K562 (cell line): ENCODE measurements around the gene PHKG2. TPM values are rescaled to one million over a fixed set of nuclear protein-coding genes. Genes with fewer than 3 reads are reported as not detected.

Source experiments
- SRSF7 ChIP-seq: fragments of 200-400 bp; formaldehyde crosslinking; optimal IDR thresholded peaks from 2 replicates; pipeline ENCODE3; 2017; ENCODE audit warnings: mild to moderate bottlenecking, low read depth, low read length
- polyA plus RNA-seq, 8 experiments: library from polyadenylated mRNA; depleted of rRNA in 4 of 8; stranded (reverse) in 5 of 8; unstranded in 3 of 8; fragments of >200 nt; fragmentation: Nextera tagmentation in 2 of 8; fragmentation: Illumina TruSeq in 1 of 8; extraction: Ambion mirVana in 2 of 8; extraction: Trizol in 1 of 8; gene quantifications; 2 replicates each; pipeline versions ENCODE4 v1.2.1 to v1.2.3, GENCODE V29; 2011 to 2014; ENCODE audit warnings: inconsistent platforms in 1 of 8, missing spikeins in 1 of 8
- total RNA-seq, 7 experiments: library from RNA; depleted of rRNA in 6 of 7; stranded (reverse); fragments of >200 nt in 6 of 7; fragmentation: Illumina TruSeq in 2 of 7; extraction: Trizol in 2 of 7; gene quantifications; 2 replicates each; pipeline versions ENCODE4 v1.2.1 to v1.2.3, GENCODE V29; 2011 to 2021; ENCODE audit warnings: low replicate concordance in 1 of 7
- TF ChIP-seq, protein P1 (sequence below): fragments of 200-600 bp; sonication (generic); IDR thresholded peaks from one replicate; pipeline ENCODE4 v1.6.1; 2012; ENCODE audit warnings: mild to moderate bottlenecking, low read depth, low read length, inconsistent platforms
- TF ChIP-seq, protein P2 (sequence below): conservative IDR thresholded peaks from 2 replicates; pipeline ENCODE4 v1.6.1; 2011; ENCODE audit warnings: low read depth, mild to moderate bottlenecking, low read length; ENCODE audit not compliant: control insufficient read depth

Gene PHKG2
- total and polyA plus RNA-seq, 9 of the 15 experiments (the other 6 are each of a cell fraction or from before 2014, with no cell fraction given), result 5.8 to 54.2 (median 30.7) TPM

DNA sequence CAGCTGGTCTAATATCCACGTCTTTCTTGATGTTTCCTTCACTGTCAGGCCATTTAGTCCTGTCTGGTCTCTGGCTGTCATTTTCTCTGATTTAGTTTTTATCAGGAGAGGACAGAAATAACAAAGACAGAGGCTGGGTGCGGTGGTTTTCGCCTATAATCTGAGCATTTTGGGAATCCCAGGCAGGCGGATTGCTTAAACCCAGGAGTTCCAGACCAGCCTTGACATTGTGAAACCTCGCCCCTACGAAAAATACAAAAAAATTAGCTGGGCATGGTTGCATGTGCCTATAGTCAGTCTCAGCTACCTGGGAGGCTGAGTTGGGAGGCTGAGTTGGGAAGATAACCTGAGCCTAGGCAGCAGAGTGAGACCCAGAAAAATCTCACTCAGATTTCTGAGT is 42.2 kb upstream of the PHKG2 start (continued):
- TF ChIP-seq, protein P1, sequence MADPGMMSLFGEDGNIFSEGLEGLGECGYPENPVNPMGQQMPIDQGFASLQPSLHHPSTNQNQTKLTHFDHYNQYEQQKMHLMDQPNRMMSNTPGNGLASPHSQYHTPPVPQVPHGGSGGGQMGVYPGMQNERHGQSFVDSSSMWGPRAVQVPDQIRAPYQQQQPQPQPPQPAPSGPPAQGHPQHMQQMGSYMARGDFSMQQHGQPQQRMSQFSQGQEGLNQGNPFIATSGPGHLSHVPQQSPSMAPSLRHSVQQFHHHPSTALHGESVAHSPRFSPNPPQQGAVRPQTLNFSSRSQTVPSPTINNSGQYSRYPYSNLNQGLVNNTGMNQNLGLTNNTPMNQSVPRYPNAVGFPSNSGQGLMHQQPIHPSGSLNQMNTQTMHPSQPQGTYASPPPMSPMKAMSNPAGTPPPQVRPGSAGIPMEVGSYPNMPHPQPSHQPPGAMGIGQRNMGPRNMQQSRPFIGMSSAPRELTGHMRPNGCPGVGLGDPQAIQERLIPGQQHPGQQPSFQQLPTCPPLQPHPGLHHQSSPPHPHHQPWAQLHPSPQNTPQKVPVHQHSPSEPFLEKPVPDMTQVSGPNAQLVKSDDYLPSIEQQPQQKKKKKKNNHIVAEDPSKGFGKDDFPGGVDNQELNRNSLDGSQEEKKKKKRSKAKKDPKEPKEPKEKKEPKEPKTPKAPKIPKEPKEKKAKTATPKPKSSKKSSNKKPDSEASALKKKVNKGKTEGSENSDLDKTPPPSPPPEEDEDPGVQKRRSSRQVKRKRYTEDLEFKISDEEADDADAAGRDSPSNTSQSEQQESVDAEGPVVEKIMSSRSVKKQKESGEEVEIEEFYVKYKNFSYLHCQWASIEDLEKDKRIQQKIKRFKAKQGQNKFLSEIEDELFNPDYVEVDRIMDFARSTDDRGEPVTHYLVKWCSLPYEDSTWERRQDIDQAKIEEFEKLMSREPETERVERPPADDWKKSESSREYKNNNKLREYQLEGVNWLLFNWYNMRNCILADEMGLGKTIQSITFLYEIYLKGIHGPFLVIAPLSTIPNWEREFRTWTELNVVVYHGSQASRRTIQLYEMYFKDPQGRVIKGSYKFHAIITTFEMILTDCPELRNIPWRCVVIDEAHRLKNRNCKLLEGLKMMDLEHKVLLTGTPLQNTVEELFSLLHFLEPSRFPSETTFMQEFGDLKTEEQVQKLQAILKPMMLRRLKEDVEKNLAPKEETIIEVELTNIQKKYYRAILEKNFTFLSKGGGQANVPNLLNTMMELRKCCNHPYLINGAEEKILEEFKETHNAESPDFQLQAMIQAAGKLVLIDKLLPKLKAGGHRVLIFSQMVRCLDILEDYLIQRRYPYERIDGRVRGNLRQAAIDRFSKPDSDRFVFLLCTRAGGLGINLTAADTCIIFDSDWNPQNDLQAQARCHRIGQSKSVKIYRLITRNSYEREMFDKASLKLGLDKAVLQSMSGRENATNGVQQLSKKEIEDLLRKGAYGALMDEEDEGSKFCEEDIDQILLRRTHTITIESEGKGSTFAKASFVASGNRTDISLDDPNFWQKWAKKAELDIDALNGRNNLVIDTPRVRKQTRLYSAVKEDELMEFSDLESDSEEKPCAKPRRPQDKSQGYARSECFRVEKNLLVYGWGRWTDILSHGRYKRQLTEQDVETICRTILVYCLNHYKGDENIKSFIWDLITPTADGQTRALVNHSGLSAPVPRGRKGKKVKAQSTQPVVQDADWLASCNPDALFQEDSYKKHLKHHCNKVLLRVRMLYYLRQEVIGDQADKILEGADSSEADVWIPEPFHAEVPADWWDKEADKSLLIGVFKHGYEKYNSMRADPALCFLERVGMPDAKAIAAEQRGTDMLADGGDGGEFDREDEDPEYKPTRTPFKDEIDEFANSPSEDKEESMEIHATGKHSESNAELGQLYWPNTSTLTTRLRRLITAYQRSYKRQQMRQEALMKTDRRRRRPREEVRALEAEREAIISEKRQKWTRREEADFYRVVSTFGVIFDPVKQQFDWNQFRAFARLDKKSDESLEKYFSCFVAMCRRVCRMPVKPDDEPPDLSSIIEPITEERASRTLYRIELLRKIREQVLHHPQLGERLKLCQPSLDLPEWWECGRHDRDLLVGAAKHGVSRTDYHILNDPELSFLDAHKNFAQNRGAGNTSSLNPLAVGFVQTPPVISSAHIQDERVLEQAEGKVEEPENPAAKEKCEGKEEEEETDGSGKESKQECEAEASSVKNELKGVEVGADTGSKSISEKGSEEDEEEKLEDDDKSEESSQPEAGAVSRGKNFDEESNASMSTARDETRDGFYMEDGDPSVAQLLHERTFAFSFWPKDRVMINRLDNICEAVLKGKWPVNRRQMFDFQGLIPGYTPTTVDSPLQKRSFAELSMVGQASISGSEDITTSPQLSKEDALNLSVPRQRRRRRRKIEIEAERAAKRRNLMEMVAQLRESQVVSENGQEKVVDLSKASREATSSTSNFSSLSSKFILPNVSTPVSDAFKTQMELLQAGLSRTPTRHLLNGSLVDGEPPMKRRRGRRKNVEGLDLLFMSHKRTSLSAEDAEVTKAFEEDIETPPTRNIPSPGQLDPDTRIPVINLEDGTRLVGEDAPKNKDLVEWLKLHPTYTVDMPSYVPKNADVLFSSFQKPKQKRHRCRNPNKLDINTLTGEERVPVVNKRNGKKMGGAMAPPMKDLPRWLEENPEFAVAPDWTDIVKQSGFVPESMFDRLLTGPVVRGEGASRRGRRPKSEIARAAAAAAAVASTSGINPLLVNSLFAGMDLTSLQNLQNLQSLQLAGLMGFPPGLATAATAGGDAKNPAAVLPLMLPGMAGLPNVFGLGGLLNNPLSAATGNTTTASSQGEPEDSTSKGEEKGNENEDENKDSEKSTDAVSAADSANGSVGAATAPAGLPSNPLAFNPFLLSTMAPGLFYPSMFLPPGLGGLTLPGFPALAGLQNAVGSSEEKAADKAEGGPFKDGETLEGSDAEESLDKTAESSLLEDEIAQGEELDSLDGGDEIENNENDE, result no peak
- TF ChIP-seq, protein P2, sequence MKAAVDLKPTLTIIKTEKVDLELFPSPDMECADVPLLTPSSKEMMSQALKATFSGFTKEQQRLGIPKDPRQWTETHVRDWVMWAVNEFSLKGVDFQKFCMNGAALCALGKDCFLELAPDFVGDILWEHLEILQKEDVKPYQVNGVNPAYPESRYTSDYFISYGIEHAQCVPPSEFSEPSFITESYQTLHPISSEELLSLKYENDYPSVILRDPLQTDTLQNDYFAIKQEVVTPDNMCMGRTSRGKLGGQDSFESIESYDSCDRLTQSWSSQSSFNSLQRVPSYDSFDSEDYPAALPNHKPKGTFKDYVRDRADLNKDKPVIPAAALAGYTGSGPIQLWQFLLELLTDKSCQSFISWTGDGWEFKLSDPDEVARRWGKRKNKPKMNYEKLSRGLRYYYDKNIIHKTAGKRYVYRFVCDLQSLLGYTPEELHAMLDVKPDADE, result no peak
- no peak for TF ChIP-seq SRSF7
- TF ChIP-seq, all 486 proteins: peak for 0
